Psoas muscle (tissue), 8 donors: ENCODE measurements around the gene ATP8A2. TPM values are rescaled to one million over a fixed set of nuclear protein-coding genes. Genes with fewer than 3 reads are reported as not detected.

Experiments used
- ATAC-seq, 4 donors: fragments of 200-7000 bp; cut with Tn5 transposase; one replicate each; pipeline ENCODE4 v1.9.1; 2020; ENCODE audit warnings: moderate library complexity in 3 of 4, mild to moderate bottlenecking in 2 of 4
- DNase-seq, 2 donors: peaks; one replicate each; pipeline ENCODE4 v3.0.0-alpha.2; 2020
- H3K27ac ChIP-seq: fragments of 200-600 bp; one replicate; pipeline ENCODE4 v1.8.0; 2022
- H3K27me3 ChIP-seq, 3 donors: fragments of 200-600 bp in 1 of 3; one replicate each; pipeline versions ENCODE4 v1.6.1 to v1.8.0; 2013 to 2022; ENCODE audit warnings: low read length in 2 of 3, mild to moderate bottlenecking in 2 of 3, moderate library complexity in 1 of 3; ENCODE audit not compliant: insufficient read depth in 3 of 3
- H3K36me3 ChIP-seq, 2 donors: fragments of 200-600 bp in 1 of 2; one replicate each; pipeline versions ENCODE4 v1.6.1 to v1.8.0; 2013 to 2022; ENCODE audit warnings: low read depth in 1 of 2, mild to moderate bottlenecking in 1 of 2, moderate library complexity in 1 of 2; ENCODE audit not compliant: insufficient read depth in 1 of 2
- H3K4me1 ChIP-seq: fragments of 200-600 bp; one replicate; pipeline ENCODE4 v1.8.0; 2022
- H3K4me3 ChIP-seq: fragments of 200-600 bp; one replicate; pipeline ENCODE4 v1.8.0; 2022; ENCODE audit warnings: mild to moderate bottlenecking
- H3K9me3 ChIP-seq: fragments of 200-600 bp; one replicate; pipeline ENCODE4 v1.8.0; 2022
- CTCF ChIP-seq: fragments of 200-600 bp; IDR thresholded peaks from one replicate; pipeline ENCODE4 v1.8.0; 2022; ENCODE audit warnings: antibody characterized with exemption
- WGBS, 3 donors: extraction: QIAGEN DNeasy Blood & Tissue Kit; methylation state at CpG; one replicate each; pipeline versions ENCODE4 v1.1.6 to v1.1.7; 2013; 5-methylcytosine and 5-hydroxymethylcytosine counted together
- intact Hi-C, 2 donors: fragments of 100-400 bp; cut with DNase I; formaldehyde crosslinking; loops; one replicate each; pipeline versions ENCODE4 v1.11.0 to v1.14.2; 2022
- polyA plus RNA-seq, 3 donors: library from polyadenylated mRNA; stranded (reverse); fragments of 200-250 nt; gene quantifications; one replicate each; pipeline ENCODE4 v1.2.3, GENCODE V29; 2013
- total RNA-seq, 4 donors: library from RNA; stranded (reverse); fragmentation: NEBNext Ultra II Directional in 2 of 4; extraction: Animal tissue kit (Norgen Biotek cat#: 25700) in 2 of 4; gene quantifications; one replicate each; pipeline versions ENCODE4 v1.2.1 to v1.2.4, GENCODE V29; 2021 to 2023
- donor health status: healthy with polysubstance abuse.
- donor health status: DM: no; HTN: no; CAD: no; lungs with moderate emphysema.
- donor health status: Bipolar disorder and iron deficiency.
- donor health status: healthy.
- donor health status: DM: yes; HTN: yes; CAD: no.
- donor health status: DM: no; HTN: no; CAD: no.
- donor health status: DM: no; HTN: no; CAD: no.
- donor health status: DM: yes; HTN: yes; CAD: no.

Gene ATP8A2
- total and polyA plus RNA-seq, 7 donors: 0.02 to 0.22 (median 0.04) TPM; not detected in 2

GRCh38 chr13:25928941-25929505 lies 557.2 kb downstream of the ATP8A2 start:
- Histone ChIP-seq H3K27ac (no peak overlapping the region), H3K4me1 (no peaks in the 10 kb centered on the region), H3K4me3 (no peak overlapping the region), H3K27me3 (no peaks in the 10 kb centered on the region), H3K9me3 (no peaks in the 10 kb centered on the region), H3K36me3 (no peaks in the 10 kb centered on the region)
- no peak for ATAC-seq
- intact Hi-C loops: no loop called here
- DNase-seq: no peak
- no peak for TF ChIP-seq CTCF
- WGBS, 3 donors: 81 to 88% (median 86%) methylated on average over 12 of the region's 12 CpGs

- no peak overlapping the region for H3K27ac ChIP-seq
- H3K4me3 ChIP-seq: no peak overlapping the region
- H3K36me3 ChIP-seq: no peaks in the 10 kb centered on the region
- H3K9me3 ChIP-seq: no peaks in the 10 kb centered on the region
- no peak for DNase-seq
- WGBS, 3 donors: 73 to 92% (median 81%) methylated on average over 7 of the region's 7 CpGs
- H3K4me1 ChIP-seq: no peaks in the 10 kb centered on the region
- H3K27me3 ChIP-seq: no peaks in the 10 kb centered on the region
- no peak for TF ChIP-seq CTCF
- intact Hi-C loops: no loop called here
- ATAC-seq: no peak
These were observed 558.0 kb downstream of the ATP8A2 start for GRCh38 chr13:25929816-25930215.

- no peaks in the 10 kb centered on the region for H3K4me1 ChIP-seq
- no peaks in the 10 kb centered on the region for H3K27me3 ChIP-seq
- DNase-seq (no peak), ATAC-seq (no peak)
- 59 to 71% (median 69%) methylated on average over 6 of the region's 6 CpGs for WGBS, 3 donors
- no peaks in the 10 kb centered on the region for H3K9me3 ChIP-seq
- no peak overlapping the region for H3K4me3 ChIP-seq
- intact Hi-C loops: no loop called here
- no peak for TF ChIP-seq CTCF
- no peak overlapping the region for H3K27ac ChIP-seq
- no peaks in the 10 kb centered on the region for H3K36me3 ChIP-seq
These were observed 558.9 kb downstream of the ATP8A2 start for GRCh38 chr13:25930653-25931052.

- DNase-seq (no peak), ATAC-seq (no peak)
- H3K9me3 ChIP-seq: no peaks in the 10 kb centered on the region
- no peaks in the 10 kb centered on the region for H3K27me3 ChIP-seq
- 88 to 100% (median 100%) methylated on average over 1 of the region's 1 CpG for WGBS, 3 donors
- no peak overlapping the region for H3K4me3 ChIP-seq
- no peaks in the 10 kb centered on the region for H3K36me3 ChIP-seq
- intact Hi-C loops: no loop called here
- H3K27ac ChIP-seq: no peak overlapping the region
- TF ChIP-seq CTCF: no peak
- H3K4me1 ChIP-seq: no peaks in the 10 kb centered on the region
These were observed 560.6 kb downstream of the ATP8A2 start for GRCh38 chr13:25932365-25932764.

- ATAC-seq: no peak
- Histone ChIP-seq H3K4me1 (no peaks in the 10 kb centered on the region), H3K27ac (no peak overlapping the region), H3K27me3 (no peaks in the 10 kb centered on the region), H3K36me3 (no peaks in the 10 kb centered on the region), H3K9me3 (no peaks in the 10 kb centered on the region), H3K4me3 (no peak overlapping the region)
- intact Hi-C loops: no loop called here
- TF ChIP-seq CTCF: no peak
- WGBS, 3 donors: 72 to 89% (median 81%) methylated on average over 4 of the region's 4 CpGs
- DNase-seq: no peak
These were observed 561.7 kb downstream of the ATP8A2 start for GRCh38 chr13:25933520-25933919.
